ENCODE data around the gene TAAR5. TPM values are rescaled to one million over a fixed set of nuclear protein-coding genes. Genes with fewer than 3 reads are reported as not detected.

TAAR5 gene
- polyA plus RNA-seq, 1 donor from 2014 or later, result not detected

DNA sequence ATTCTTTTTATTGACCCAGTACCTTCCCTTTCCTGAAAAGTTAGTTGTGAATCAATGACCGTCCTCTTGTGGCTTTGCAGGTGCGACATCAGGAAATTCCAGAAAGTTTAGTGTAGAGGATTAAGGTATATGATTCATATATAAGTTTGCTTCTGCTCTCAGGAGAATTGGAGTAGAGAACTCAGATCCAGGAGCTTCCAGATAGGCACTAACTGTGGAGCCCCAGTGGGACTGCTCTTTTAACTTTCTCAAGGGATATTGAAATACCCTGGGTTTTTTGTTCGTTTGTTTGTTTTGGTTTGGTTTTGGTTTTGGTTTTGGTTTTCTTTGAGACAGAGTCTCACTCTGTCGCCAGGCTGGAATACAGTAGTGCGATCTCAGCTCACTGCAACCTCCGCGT lies 25.0 kb upstream of the TAAR5 start:
- Histone ChIP-seq H3K79me2 (replicated peaks; ENCODE audit: insufficient read depth, low read length) (no peaks in the 10 kb centered on the region), H3K4me3 (ENCODE audit: low read length) (no peak overlapping the region), H3K27me3 (ENCODE audit: insufficient read depth, low read depth, low read length) (no peaks in the 10 kb centered on the region), H3K36me3 (ENCODE audit: insufficient read depth, low read length) (no peaks in the 10 kb centered on the region), H2AFZ (ENCODE audit: low read depth, low read length) (no peak overlapping the region), H3K9me2 (ENCODE audit: insufficient read depth, low read length) (no peaks in the 10 kb centered on the region), H3K9me3 (ENCODE audit: low read length) (no peaks in the 10 kb centered on the region), H3K9ac (ENCODE audit: low read length) (no peak overlapping the region), H3F3A (ENCODE audit: insufficient read depth, low read length, poor library complexity, severe bottlenecking) (no peaks in the 10 kb centered on the region), H3K4me2 (ENCODE audit: low read length) (no peak overlapping the region), H4K20me1 (ENCODE audit: insufficient read depth) (no peaks in the 10 kb centered on the region), H3K27ac (ENCODE audit: low read length) (no peak overlapping the region)
- TF ChIP-seq, protein P1, sequence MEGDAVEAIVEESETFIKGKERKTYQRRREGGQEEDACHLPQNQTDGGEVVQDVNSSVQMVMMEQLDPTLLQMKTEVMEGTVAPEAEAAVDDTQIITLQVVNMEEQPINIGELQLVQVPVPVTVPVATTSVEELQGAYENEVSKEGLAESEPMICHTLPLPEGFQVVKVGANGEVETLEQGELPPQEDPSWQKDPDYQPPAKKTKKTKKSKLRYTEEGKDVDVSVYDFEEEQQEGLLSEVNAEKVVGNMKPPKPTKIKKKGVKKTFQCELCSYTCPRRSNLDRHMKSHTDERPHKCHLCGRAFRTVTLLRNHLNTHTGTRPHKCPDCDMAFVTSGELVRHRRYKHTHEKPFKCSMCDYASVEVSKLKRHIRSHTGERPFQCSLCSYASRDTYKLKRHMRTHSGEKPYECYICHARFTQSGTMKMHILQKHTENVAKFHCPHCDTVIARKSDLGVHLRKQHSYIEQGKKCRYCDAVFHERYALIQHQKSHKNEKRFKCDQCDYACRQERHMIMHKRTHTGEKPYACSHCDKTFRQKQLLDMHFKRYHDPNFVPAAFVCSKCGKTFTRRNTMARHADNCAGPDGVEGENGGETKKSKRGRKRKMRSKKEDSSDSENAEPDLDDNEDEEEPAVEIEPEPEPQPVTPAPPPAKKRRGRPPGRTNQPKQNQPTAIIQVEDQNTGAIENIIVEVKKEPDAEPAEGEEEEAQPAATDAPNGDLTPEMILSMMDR (IDR thresholded peaks at IDR 0.05; ENCODE audit: poor library complexity, severe bottlenecking), result no peak
- TF ChIP-seq MXI1 (conservative IDR thresholded peaks at IDR 0.05; ENCODE audit: poor library complexity, severe bottlenecking) (no peak), SMC3 (conservative IDR thresholded peaks at IDR 0.05; ENCODE audit: poor library complexity) (no peak), TAF1 (IDR thresholded peaks at IDR 0.05; ENCODE audit: low read depth) (no peak), EP300 (conservative IDR thresholded peaks at IDR 0.05; ENCODE audit: poor library complexity, severe bottlenecking) (no peak), POLR2AphosphoS5 (IDR thresholded peaks at IDR 0.05) (no peak), EZH2 (IDR thresholded peaks at IDR 0.05; ENCODE audit: borderline replicate concordance, insufficient read depth, low read length, poor library complexity, severe bottlenecking) (no peak), RAD21 (conservative IDR thresholded peaks at IDR 0.05) (no peak)
- TF ChIP-seq, protein P2, sequence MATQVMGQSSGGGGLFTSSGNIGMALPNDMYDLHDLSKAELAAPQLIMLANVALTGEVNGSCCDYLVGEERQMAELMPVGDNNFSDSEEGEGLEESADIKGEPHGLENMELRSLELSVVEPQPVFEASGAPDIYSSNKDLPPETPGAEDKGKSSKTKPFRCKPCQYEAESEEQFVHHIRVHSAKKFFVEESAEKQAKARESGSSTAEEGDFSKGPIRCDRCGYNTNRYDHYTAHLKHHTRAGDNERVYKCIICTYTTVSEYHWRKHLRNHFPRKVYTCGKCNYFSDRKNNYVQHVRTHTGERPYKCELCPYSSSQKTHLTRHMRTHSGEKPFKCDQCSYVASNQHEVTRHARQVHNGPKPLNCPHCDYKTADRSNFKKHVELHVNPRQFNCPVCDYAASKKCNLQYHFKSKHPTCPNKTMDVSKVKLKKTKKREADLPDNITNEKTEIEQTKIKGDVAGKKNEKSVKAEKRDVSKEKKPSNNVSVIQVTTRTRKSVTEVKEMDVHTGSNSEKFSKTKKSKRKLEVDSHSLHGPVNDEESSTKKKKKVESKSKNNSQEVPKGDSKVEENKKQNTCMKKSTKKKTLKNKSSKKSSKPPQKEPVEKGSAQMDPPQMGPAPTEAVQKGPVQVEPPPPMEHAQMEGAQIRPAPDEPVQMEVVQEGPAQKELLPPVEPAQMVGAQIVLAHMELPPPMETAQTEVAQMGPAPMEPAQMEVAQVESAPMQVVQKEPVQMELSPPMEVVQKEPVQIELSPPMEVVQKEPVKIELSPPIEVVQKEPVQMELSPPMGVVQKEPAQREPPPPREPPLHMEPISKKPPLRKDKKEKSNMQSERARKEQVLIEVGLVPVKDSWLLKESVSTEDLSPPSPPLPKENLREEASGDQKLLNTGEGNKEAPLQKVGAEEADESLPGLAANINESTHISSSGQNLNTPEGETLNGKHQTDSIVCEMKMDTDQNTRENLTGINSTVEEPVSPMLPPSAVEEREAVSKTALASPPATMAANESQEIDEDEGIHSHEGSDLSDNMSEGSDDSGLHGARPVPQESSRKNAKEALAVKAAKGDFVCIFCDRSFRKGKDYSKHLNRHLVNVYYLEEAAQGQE (IDR thresholded peaks at IDR 0.05; ENCODE audit: borderline replicate concordance), result no peak

DNA sequence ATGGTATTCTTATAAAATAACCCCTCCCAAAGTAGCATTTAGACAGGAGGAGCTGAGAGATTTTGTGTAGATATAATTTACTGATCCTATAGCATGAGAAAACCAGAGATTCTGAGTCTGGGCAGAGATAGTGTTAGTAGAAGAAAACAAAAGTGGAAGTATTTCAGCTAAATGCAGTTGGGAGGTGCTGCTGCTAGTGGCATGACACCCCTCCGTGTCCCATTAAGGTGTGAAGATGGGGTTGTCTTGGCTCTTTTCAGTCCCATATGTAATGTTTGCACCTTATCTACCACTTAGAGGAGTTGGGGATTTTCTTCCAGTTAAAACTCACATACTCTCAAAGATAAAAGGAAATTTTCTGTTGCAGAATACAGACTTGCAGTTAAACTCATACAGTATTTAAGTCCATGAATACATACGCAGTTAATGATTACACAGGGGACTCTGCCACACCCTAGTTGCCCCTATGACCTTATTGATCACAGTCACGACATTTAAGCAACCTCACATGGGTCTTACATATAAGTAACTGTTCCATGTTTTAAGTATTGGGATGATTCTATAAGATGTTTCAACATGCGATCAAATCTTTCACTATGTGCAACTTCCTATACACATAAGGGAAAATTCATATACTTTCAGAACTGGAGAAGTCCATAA lies 23.0 kb upstream of the TAAR5 start:
- Histone ChIP-seq H3K9me3 (ENCODE audit: low read length) (no peaks in the 10 kb centered on the region), H3K4me2 (ENCODE audit: low read length) (no peak overlapping the region), H4K20me1 (ENCODE audit: insufficient read depth) (no peaks in the 10 kb centered on the region), H3K79me2 (replicated peaks; ENCODE audit: insufficient read depth, low read length) (no peaks in the 10 kb centered on the region), H3K36me3 (ENCODE audit: insufficient read depth, low read length) (no peaks in the 10 kb centered on the region), H3K27me3 (ENCODE audit: insufficient read depth, low read depth, low read length) (no peaks in the 10 kb centered on the region), H2AFZ (ENCODE audit: low read depth, low read length) (no peak overlapping the region), H3K27ac (ENCODE audit: low read length) (no peak overlapping the region), H3K4me3 (ENCODE audit: low read length) (no peak overlapping the region), H3K9me2 (ENCODE audit: insufficient read depth, low read length) (no peaks in the 10 kb centered on the region), H3K9ac (ENCODE audit: low read length) (no peak overlapping the region), H3F3A (ENCODE audit: insufficient read depth, low read length, poor library complexity, severe bottlenecking) (no peaks in the 10 kb centered on the region)
- TF ChIP-seq SMC3 (conservative IDR thresholded peaks at IDR 0.05; ENCODE audit: poor library complexity), result no peak
- TF ChIP-seq, protein P2 (IDR thresholded peaks at IDR 0.05; ENCODE audit: borderline replicate concordance), result no peak
- no peak for TF ChIP-seq POLR2AphosphoS5 (IDR thresholded peaks at IDR 0.05)
- no peak for TF ChIP-seq TAF1 (IDR thresholded peaks at IDR 0.05; ENCODE audit: low read depth)
- TF ChIP-seq RAD21 (conservative IDR thresholded peaks at IDR 0.05), result no peak
- no peak for TF ChIP-seq MXI1 (conservative IDR thresholded peaks at IDR 0.05; ENCODE audit: poor library complexity, severe bottlenecking)
- TF ChIP-seq, protein P1 (IDR thresholded peaks at IDR 0.05; ENCODE audit: poor library complexity, severe bottlenecking), result no peak
- no peak for TF ChIP-seq EZH2 (IDR thresholded peaks at IDR 0.05; ENCODE audit: borderline replicate concordance, insufficient read depth, low read length, poor library complexity, severe bottlenecking)
- TF ChIP-seq EP300 (conservative IDR thresholded peaks at IDR 0.05; ENCODE audit: poor library complexity, severe bottlenecking), result no peak
